ENCODE measurements around the gene INVS.
"Not testable (repeated sequence)": the region's sequence is repeated elsewhere in the genome, so short reads cannot be mapped to it uniquely, and the experiment has no call there.

INVS gene

DNA sequence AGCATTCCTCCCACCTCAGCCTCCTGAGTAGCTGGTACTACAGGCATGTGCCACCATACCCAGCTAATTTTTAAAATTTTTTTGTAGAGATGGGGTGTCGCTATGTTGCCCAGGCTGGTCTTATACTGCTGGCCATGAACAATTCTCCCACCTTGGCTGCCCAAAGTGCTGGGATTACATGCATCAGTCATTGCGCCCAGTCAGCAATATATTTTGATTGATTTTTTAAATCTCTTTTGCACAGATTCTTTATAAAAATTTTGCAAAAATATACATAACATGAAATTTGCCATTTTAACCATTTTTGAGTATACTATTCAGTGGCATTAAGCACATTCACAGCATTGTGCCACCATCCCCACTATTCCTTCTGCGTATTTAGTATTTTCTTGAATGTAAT, 94.0 kb downstream of the INVS start:
- no peak for DNase-seq (ENCODE audit: low read depth, low spot score)

DNA sequence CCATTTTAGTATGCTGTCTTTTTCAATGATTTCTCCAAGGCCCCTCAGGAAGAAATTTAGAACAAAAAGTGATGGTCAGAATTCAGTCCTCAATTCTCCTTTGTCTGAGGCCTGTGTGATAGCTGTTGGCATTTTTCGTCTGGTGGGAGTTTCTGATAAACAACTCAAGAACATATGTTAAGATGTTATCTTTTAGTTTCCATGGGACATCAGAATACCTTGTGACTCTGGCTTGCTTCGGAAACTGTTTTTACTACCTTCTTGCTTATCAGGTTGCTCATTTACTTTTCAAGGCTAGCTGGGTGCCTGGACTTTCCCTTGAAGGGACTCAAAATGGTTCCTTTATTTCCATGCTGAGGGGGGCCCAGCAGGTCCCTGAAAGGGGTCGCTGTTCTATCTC, 97.2 kb downstream of the INVS start:
- DNase-seq (ENCODE audit: low read depth, low spot score) = no peak

DNA sequence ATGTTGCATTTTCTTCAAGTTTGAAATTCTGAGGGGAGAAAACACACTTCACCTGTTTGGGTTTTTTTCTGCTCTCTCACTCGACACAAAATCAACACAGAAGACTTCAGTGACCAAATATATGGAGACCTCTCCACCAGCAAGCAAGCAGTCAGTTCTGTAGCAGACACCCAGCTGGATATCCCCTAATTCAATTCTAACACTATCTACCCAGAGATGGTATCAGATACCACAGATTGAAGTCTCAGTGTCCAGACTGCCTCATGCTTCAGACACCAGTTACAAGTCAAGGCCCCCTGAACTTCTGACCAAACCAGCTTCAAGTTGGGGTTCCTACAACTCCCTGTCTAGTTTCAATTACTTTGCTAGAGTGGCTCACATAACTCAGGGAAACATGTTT, 97.8 kb downstream of the INVS start:
- DNase-seq (ENCODE audit: low read depth, low spot score) = no peak

DNA sequence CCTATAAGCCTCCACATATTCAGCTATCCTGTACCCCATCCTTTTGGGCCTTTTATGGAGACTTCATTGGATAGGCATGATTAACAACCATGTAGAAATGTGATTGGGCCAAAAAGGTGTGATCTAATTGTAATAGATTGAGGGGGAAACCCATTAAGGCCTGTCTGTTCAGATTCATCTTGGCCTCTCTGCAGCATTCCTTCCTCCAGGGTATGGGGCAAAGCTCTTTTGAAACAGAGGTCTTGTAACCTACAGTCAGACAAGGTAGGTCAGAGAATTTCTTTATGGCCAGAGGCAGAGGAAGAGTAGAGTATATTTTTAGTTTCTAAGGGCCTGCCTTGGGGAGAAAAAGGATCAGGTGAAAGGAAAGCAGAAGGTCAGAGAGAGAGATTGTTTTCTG, 98.5 kb downstream of the INVS start:
- DNase-seq (ENCODE audit: low read depth, low spot score) = no peak

DNA sequence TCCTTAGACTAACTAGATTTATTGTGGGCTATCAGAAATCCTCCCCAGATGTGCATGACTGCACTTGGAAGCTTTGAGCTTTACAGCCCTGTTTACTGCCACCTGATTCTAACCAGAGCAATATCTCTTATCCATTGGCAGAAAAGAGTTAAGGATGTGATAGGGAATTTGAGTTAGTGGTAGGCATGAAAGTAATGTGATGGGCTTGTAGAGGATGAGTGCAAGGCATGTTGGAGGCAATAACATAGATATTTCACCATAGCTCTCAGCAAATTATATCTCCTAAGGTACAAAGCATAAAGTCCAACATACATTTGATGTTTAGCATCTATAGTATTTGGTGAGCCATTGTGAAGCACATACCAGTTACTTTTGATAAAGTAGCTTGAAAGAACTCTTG, 103.8 kb downstream of the INVS start:
- no peak for DNase-seq (ENCODE audit: low read depth, low spot score)

DNA sequence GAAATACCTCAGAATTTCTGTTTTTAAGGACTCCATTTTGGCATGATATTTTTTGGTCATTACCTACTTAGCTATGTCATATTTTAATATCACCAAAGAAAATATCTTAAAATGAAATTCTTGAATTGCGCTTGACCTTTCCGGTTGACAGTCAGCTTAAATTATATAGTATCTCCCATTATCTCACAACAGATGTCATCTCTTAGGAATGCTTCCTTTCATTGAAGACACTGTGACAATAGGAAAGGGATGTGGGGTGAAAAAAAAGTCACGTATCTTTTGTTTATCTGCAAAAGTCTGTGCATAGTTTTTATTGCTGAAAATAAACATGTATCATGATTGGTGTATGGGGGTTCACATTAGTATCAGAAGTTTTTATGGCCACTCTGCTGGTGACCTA, 105.8 kb downstream of the INVS start:
- no peak for DNase-seq (ENCODE audit: low read depth, low spot score)

DNA sequence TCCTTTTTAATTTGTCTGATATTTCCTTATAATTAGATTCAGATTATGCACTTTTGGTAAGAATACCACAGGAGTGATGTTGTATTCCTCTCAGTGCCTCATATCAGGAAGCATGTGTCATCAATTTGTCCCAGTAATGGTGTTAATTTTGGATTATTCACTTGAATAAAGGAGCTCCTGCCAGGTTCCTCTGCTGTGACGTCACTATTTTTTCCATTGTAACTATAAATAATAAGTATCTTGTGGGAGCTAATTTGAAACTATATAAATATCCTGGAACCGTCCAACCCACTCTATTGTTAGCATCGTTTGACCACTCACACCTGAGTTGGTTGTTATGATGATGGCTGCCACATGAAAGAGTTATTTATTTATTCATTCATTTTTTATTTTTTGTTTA, 107.9 kb downstream of the INVS start:
- no peak for DNase-seq (ENCODE audit: low read depth, low spot score)

DNA sequence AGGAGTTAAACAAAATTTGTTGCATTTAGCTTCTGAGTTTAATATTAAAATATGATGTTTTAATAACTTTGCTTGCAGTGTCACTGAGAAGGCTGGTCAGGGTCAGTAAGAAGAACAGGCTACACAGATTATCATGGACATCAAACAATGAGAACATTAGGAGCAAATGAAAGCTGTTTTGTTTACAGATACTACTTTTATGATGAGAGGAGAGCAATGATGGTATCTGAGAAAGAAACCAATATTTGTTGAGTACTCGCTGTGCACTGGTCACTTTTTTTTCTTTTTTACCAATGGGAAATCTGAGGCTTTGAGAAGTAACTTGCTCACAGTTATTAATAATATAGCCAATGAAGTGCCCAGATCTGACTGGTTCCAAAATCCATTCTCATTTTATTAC, 109.6 kb downstream of the INVS start:
- no peak for DNase-seq (ENCODE audit: low read depth, low spot score)

DNA sequence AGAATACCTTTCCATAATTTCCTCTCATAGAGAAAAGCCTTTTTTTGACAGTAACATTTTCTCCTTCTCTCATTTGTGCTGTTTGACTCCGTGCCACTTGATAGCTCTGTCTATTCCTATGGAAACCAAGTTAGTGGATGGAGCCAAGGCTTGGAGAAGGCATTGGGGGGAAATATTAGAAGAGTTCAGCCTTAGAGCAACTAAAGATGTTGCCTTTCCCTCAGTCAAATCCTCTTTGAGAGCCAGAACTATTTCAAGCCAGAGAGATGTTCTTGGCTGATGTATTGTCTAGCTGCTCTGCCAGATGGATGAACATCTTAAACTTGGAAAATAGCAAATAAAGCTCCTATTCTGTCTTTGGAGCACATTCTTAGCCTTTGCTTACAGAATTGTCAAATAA, 112.4 kb downstream of the INVS start:
- DNase-seq (ENCODE audit: low read depth, low spot score) = no peak

DNA sequence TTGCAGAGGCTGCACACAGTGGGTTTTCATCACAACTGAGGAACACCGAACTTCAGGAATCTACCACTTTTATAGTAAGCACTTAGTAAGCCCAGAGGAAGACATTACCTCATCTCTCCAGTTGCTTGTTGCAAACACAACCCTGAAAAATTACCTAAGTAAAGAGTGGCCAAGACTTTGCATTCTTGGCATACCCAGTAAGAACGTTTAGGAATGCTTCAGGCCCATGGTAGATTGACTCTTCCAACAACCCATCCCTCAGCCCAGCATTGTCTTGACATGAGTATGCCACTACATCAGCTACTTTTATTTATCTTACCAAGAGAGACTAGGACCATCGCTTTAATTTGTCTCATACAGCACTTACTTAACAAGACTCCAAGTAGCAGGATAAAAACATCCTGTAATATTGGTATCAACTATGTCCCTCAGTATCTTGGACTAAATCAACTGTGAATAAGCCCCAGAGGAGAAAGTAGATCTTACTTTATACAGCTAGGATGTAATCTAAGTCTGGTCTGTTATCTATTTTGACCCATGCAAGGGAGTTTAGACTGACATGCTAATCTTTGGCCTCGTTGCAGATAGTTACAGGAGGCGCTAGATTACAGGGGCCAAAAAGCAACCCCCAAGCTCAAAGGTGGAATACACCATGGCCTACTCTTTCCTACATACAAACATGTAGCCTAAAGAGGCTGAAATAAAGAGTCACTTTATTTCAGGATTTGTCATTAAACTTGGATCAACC, 114.9 kb downstream of the INVS start:
- no peak for DNase-seq (ENCODE audit: low read depth, low spot score)

DNA sequence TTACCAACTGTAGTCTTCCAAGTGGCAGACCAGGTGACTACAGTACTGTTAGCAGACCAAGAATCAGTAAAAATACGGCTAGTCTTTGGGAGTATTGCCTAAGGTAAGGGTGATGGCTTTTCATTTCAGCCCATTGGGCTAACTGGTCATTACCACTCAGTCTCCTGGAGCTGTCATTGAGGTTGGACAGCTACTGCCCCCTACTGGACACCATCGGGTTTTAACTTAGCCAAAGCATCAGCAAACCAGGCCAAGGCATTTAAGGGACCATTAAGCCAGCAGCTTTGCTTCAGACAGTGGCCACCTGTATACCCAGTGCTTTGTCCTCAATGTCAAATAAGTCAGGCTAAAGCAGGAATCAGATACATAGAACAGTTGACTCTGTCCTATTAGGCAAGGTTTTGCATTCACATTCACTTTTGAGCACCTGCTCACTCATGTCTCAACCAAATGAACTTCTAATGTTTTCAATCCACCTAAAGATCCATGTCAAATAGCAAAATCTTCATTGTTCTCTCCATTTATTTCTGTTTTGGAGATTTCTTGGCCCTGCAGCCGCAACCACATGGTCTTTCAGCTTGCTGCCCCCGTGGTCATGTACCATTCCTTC, 117.2 kb downstream of the INVS start:
- DNase-seq (ENCODE audit: low read depth, low spot score) = no peak

DNA sequence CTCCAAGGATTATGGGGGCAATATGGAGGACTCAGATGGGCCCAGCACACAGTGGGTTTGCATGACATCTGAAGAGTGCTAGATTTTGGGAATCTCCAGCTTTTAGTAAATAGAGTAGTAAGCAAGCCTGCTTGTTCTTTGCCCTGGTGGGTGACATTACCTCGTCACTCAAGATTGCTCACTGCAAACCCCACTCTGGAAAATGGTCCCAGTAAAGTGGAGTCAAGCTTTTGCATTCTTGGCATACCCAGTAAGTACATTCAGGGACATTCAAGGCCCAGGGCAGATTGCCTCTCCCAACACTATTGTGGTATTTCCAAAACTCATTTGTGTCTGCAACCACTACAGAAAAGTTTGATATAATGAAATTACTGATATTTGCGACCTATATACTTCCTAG, 118.5 kb downstream of the INVS start:
- no peak for DNase-seq (ENCODE audit: low read depth, low spot score)

DNA sequence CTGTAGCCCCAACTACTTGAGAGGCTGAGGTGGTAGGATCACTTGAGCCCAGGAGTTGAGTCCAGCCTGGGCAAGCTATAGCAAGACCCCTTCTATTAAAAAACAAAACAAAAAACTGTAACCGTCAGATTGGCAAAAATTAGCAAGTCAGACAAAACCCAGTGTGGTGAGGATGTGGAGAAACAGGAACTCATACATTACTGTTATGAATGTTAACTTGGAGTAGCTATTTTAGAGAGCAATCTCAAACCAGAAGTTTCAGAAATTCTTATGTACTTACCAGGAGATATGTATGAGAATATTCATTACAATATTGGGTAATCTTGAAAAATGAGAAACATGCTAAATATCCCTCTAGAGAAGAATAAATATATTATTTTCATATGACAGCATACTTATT, 120.3 kb downstream of the INVS start:
- no peak for DNase-seq (ENCODE audit: low read depth, low spot score)

DNA sequence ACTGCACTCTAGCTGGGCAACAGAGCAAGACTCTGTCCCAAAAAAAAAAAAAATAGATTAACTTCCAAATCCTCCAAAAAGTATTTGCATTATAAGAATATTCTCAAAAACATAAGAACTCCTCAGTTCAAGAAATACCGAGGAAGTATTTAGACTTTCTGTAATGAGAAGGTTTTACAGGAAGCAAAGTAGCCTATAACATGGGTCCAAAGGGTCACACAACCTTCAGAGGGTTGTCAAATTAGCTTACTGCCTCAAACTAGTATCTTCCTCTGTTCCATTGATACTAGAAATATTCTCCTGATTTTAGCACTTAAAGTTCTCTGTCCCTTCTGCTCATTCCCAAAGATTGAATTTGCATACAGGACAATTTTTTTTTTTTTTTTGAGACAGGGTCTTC, 121.9 kb downstream of the INVS start:
- DNase-seq (ENCODE audit: low read depth, low spot score) = no peak

DNA sequence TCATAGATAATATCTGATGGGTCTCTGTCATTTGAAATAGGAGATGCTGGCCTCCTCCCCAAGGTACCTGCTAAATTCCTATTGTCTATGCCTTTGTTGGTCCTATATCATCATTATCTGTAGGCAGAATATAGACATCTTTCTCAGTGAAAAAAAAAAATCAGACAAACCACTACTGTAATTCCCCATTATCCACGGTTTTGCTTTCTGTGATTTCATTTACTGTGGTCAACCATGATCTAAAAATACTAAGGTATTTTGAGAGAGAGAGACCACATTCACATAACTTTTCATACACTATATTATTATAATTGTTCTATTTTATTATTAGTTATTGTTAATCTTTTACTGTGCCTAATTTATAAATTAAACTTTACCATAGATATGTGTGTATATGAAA, 122.5 kb downstream of the INVS start:
- DNase-seq (ENCODE audit: low read depth, low spot score) = no peak

DNA sequence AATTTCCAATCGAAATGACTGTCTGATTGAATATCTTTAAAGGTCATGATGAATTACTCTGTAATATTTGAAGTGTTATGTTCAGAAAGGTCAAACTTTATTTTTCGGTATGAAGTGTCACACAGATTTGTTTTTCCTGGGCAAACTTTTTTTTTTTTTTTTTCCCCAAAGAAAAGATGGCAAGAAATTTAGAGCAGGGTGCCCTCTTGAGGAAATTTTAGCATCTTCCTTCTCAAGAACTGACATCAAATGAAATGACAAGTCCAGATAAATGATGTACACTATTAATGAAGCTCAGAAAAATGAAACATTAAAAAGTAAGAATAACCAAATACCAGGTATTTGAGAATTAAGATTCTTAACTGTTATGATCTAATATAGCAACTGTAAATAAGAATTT, 123.6 kb downstream of the INVS start:
- no peak for DNase-seq (ENCODE audit: low read depth, low spot score)

DNA sequence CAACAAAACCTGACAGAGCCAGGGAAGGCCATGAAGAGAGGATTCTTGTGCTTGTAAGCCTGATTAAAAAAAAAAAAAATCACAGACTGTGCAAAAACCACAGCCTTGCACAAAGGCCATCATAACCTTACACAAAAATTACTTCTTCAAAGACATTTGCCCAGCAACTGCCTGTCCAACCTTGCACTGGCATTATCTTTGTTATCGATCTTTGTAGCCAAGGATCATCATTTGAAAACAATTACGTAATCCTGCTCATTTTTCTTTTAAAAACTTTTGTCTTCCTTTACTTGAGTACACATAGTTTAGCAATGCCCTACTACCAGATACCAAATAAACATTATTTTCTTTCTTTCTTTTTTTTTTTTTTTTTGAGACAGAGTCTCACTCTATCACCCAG, 128.6 kb downstream of the INVS start:
- no peak for DNase-seq (ENCODE audit: low read depth, low spot score)

DNA sequence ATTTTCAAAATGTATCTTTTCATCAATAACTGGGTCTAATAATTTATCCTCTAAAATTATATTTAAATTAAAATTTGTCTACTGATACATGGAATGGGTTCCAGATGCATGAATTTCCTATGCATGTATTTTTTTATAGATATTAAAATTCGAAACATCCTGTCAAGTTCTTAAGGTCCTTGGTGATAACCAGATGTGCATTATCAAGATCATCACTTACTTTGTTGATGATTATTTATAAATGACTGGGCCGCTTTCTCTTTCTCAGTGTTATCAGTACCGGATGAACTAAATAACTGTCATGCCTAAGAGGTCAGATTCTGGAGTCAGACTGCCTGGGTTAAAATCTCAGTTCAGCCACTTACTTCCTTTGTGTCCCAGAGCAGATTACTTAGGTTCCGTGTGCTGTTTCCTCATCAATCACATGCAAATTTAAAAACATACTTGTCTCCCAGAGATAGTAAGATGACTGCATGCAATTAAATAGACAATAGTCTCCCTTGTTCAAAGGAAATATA, 129.4 kb downstream of the INVS start:
- DNase-seq (ENCODE audit: low read depth, low spot score) = no peak

DNA sequence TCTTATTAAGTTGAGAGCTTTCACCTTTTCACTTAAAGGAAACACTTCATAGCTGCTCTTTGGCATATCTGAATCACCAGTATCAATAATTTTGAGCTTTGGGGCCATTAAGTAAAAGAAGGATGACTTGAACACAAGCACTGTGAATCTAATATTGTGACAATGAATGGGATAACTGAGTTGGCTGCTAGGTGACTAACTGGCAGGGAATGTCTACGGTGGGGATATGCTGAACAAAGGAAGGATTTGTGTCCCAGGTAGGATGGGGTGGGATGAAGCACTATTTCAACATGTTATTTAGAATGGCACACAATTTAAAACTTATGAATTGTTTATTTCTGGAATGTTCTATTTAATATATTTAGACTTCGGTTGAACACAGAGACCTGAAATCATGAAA, 130.1 kb downstream of the INVS start:
- no peak for DNase-seq (ENCODE audit: low read depth, low spot score)

DNA sequence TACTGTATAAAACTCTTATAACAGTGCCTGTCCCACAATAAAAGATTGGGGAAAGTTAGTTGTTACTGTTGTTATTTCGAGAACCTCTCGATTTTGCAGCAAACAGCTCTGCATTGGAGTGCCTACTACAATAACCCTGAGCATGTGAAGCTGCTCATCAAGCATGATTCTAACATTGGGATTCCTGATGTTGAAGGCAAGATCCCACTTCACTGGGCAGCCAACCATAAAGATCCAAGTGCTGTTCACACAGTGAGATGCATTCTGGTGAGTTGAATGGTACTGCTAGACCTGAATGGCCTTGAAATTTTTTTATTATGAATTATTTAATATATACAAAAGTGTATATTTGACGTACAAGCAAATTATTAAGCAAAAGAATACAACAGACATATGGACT, 130.5 kb downstream of the INVS start:
- DNase-seq (ENCODE audit: low read depth, low spot score) = no peak

DNA sequence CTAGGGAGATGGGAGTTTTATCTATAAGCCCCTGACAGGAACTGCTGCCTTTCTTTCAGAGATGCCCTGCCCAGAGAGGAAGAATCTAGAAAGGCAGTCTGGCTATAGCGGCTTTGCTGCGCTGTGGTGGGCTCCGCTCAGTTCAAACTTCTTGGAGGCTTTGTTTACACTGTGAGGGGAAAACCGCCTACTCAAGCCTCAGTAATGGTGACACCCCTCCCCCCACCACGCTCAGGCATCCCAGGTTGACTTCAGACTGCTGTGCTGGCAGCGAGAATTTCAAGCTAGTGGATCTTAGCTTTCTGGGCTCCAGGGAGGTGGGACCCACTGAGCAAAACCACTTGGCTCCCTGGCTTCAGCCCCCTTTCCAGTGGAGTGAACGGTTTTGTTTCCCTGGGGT, 137.9 kb downstream of the INVS start:
- DNase-seq (ENCODE audit: low read depth, low spot score) = not testable (repeated sequence)

DNA sequence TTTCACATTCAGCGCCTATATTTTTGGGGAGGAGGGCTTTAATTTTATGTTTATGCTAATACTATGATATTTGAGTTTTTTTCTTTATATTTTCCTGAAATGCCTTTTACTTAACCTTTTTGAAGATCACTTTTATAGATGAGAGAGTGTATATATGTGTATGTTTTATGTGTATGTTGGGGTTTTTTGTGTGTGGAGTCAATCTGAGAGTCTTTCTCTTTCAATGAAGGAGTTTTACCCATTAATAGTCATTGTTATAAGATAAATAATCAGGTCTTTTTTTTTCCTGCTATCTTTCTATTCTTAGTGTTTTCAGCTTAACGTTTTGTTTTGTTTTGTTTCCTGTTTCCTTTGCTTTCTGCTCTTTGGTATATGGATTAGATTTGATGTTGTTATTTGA, 141.5 kb downstream of the INVS start:
- no peak for DNase-seq (ENCODE audit: low read depth, low spot score)

DNA sequence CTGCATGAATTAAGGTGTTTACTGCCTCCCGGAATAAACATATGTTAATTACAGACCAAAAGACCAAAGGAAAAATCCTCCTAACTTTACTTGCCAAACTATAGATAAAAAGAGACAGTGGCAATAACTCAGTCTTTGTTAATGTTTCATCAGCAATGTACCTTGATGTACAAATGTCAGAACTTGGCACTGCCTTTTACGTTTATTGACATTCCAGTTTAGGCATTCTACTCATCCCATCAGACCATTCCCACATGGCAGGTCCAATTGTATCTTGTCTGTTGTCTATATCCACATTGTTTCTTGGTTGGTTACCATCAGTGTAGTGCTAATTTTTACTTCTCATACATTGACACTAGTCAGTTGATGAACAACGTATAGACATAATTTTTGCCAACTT, 168.2 kb downstream of the INVS start:
- no peak for DNase-seq (ENCODE audit: low read depth, low spot score)

DNA sequence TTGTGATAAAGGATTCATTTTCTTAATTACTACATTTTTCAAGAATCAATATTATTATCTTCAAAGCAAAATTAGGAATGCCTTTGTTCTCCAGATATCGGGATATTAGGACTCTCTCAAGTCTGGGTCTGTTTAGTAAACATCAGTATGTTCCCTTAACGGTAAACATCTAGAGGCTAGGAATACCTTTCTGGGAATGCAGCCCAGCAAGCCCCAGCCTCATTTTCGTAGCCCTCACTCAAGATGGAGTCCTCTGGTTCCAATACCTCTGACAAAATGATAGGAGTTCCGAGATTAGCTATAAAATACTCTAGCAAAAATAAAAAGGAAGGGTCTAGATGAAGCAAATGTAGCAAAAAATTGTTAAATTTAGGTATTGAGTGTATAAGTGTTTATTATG, 169.2 kb downstream of the INVS start:
- no peak for DNase-seq (ENCODE audit: low read depth, low spot score)

Data from brain pericyte (primary cell).